Chondrocyte (in vitro differentiated cells): ENCODE data around the gene AAK1. TPM values are rescaled to one million over a fixed set of nuclear protein-coding genes. Genes with fewer than 3 reads are reported as not detected.
A peak's percentile ranks its signal among the peaks of the same experiment; 100 is the strongest.
"Not testable (repeated sequence)": the region's sequence is repeated elsewhere in the genome, so short reads cannot be mapped to it uniquely, and the experiment has no call there.

ENCODE experiments used
- DNase-seq: peaks from one replicate; pipeline ENCODE4 v3.0.0; 2021; ENCODE audit warnings: mixed read lengths, low spot score
- H3K27ac Mint-ChIP-seq: one replicate; pipeline ENCODE4 v1.8.0; 2021; ENCODE audit warnings: mild to moderate bottlenecking, moderate library complexity, mixed read lengths; ENCODE audit not compliant: unreplicated experiment
- H3K27me3 Mint-ChIP-seq: 2 replicates; pipeline ENCODE4 v1.8.0; 2021; ENCODE audit warnings: low read depth, mixed read lengths
- H3K36me3 Mint-ChIP-seq: 2 replicates; pipeline ENCODE4 v1.8.0; 2021; ENCODE audit warnings: low read depth, mixed read lengths
- H3K4me1 Mint-ChIP-seq: 2 replicates; pipeline ENCODE4 v1.8.0; 2021; ENCODE audit warnings: low read depth, mild to moderate bottlenecking, mixed read lengths
- H3K4me3 Mint-ChIP-seq: one replicate; pipeline ENCODE4 v1.8.0; 2021; ENCODE audit warnings: mild to moderate bottlenecking, moderate library complexity, mixed read lengths; ENCODE audit not compliant: unreplicated experiment
- H3K9me3 Mint-ChIP-seq: 2 replicates; pipeline ENCODE4 v1.8.0; 2021; ENCODE audit warnings: low read depth, mixed read lengths
- total RNA-seq: library from RNA; stranded (reverse); gene quantifications from 3 replicates; pipeline ENCODE4 v1.2.1, GENCODE V29; 2021
- TF ChIP-seq, protein P1 (sequence below): fragments of 200-600 bp; sonication (generic); IDR thresholded peaks from 2 replicates; pipeline ENCODE4 v1.5.0; 2021; ENCODE audit warnings: antibody characterized with exemption, mild to moderate bottlenecking, moderate library complexity

The AAK1 gene
- total RNA-seq, 1 donor from 2014 or later, result 97.2 TPM

DNA sequence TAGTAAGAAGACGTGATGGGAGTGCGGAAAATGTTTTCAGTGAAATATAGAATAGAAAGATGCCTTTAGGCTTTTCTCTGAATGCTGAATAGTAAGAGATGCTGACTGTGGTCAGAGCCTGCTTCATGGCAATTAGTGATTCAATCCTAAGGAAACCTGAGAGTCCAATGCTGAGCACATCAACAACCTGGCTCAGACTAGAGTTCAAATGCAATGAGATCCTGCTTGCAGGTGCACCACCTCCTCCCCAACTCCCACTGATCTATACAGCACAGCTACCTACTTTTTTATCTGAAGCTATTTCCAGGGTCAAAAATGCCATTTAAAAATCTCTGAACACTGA lies 65.4 kb downstream of the AAK1 start:
- DNase-seq, result no peak
- peak overlapping the region; percentile 45 for H3K27ac Mint-ChIP-seq
- H3K4me3 Mint-ChIP-seq, result no peak overlapping the region
- no peaks in the 10 kb centered on the region for H3K9me3 Mint-ChIP-seq
- TF ChIP-seq, protein P1, sequence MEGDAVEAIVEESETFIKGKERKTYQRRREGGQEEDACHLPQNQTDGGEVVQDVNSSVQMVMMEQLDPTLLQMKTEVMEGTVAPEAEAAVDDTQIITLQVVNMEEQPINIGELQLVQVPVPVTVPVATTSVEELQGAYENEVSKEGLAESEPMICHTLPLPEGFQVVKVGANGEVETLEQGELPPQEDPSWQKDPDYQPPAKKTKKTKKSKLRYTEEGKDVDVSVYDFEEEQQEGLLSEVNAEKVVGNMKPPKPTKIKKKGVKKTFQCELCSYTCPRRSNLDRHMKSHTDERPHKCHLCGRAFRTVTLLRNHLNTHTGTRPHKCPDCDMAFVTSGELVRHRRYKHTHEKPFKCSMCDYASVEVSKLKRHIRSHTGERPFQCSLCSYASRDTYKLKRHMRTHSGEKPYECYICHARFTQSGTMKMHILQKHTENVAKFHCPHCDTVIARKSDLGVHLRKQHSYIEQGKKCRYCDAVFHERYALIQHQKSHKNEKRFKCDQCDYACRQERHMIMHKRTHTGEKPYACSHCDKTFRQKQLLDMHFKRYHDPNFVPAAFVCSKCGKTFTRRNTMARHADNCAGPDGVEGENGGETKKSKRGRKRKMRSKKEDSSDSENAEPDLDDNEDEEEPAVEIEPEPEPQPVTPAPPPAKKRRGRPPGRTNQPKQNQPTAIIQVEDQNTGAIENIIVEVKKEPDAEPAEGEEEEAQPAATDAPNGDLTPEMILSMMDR, result no peak
- H3K36me3 Mint-ChIP-seq, result no peaks in the 10 kb centered on the region
- no peaks in the 10 kb centered on the region for H3K27me3 Mint-ChIP-seq
- H3K4me1 Mint-ChIP-seq, result peaks cover 69% of the 10 kb centered on the region

DNA sequence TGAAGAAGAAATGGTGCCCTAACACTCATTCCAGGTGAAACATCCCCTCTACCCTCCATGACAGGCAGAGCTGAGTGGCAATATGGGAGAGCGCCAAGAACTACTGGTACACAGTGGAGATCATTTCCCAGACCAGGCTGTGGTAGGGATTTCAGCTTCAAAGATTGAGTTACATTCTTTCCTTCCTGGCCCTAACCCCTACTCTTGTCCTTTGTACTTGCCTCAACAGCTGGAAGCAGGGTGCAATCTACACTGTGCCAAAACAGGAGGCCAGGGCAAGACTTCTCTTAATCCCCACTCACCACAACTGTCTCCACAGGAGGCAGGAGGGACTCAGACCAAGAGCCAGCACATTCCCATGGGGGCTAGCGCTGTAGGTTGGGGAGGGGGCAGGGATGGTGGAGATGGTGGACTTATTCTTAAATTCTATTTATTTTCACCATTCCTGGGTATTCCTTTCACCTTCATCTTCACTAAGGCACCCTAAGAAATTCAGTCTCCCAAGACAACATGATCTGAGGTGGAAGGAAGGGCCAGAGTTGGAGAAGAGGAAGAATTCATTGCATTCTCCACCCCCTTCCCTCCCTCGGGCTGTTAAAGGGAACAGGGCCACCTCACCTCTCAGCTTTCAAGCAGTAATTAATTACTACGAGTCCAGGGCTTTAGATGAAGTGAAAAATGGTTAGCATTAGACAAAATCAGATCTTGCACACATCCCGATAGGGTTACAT lies 65.9 kb downstream of the AAK1 start:
- no peaks in the 10 kb centered on the region for H3K9me3 Mint-ChIP-seq
- TF ChIP-seq, protein P1, result no peak
- DNase-seq, result no peak
- H3K4me3 Mint-ChIP-seq, result no peak overlapping the region
- peak overlapping the region; percentile 42 for H3K27ac Mint-ChIP-seq
- H3K4me1 Mint-ChIP-seq, result peaks cover 69% of the 10 kb centered on the region
- H3K36me3 Mint-ChIP-seq, result no peaks in the 10 kb centered on the region
- no peaks in the 10 kb centered on the region for H3K27me3 Mint-ChIP-seq

DNA sequence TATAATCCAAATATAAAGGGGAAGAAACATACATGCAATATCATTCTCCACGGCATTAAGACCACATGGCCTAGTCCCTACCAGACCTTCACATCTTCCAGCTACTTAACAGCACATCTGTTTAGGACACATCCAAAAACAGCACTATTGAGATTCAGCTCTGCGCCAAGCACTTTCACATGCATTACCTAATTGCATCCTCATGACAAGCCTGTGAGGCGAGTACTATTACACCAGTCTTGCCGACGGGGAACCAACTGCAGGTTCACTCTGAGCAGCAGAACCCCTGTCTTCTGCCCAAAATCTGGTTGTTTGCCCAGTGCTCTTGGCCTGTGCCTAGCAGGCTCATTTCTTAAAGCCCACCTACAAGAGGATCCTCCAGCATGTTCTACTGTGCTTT lies 66.7 kb downstream of the AAK1 start:
- H3K9me3 Mint-ChIP-seq, result no peaks in the 10 kb centered on the region
- no peak for DNase-seq
- peak overlapping the region; percentile 42 for H3K27ac Mint-ChIP-seq
- H3K36me3 Mint-ChIP-seq, result no peaks in the 10 kb centered on the region
- TF ChIP-seq, protein P1, result no peak
- peaks cover 64% of the 10 kb centered on the region for H3K4me1 Mint-ChIP-seq
- H3K27me3 Mint-ChIP-seq, result no peaks in the 10 kb centered on the region
- no peak overlapping the region for H3K4me3 Mint-ChIP-seq

DNA sequence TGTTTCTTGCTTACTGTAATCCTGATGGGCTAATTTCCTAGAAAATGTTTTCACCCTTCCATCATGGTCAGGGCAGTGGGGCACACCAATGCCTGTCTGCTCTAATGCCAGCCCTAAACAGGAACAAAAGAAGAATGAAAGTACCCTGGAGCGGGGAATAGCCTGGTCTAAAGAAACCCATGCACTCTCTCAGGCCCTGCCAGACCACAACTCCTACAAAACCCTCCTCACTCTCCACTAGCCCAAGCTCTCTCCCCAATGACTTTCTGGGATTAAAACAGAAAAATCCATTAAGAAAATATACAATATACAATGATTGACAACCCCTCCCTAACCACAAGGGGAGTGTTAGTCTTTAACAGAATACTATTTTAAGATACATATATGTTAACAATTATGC lies 67.6 kb downstream of the AAK1 start:
- Mint-ChIP-seq H3K36me3 (peaks cover 2% of the 10 kb centered on the region), H3K27me3 (no peaks in the 10 kb centered on the region), H3K4me3 (no peak overlapping the region), H3K27ac (peak overlapping the region; percentile 80), H3K9me3 (no peaks in the 10 kb centered on the region), H3K4me1 (peaks cover 66% of the 10 kb centered on the region)
- TF ChIP-seq, protein P1, result no peak
- no peak for DNase-seq

DNA sequence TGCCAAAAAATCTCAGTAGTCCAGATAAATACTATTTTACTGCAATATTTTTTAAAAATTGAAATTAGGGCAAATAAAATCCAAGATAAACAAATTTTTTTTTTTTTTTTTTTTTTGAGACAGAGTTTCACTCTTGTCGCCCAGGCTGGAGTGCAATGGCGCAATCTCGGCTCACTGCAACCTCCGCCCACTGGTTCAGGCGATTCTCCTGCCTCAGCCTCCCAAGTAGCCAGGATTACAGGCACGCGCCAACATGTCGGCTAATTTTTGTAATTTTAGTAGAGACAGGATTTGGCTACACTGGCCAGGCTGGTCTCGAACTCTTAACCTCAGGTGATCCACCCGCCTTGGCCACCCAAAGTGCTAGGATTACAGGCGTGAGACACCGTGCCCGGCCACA lies 68.2 kb downstream of the AAK1 start:
- not testable (repeated sequence) for H3K9me3 Mint-ChIP-seq, H3K27me3 Mint-ChIP-seq, DNase-seq, H3K4me3 Mint-ChIP-seq, H3K36me3 Mint-ChIP-seq
- Mint-ChIP-seq H3K4me1 (peaks cover 68% of the 10 kb centered on the region), H3K27ac (peak overlapping the region; percentile 80)

DNA sequence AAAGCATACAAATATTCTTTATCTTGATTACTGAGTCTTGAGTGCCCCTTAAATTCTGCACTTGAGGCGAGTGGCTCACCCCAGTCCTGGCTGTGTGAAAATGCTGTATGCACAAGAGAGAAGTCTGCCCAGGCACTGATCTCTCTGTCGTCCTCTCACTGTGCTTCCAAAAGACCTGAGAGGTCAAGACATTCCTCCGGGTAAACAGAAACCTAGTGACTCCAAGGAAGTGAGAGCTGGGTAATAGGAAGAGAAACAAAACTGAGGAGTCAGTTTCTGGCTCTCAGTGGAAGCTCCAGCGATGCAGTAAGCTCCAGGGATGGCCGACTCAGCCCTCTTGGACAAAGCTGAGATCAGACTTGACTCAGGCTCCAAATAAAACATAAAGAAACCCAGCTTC lies 70.9 kb downstream of the AAK1 start:
- no peak for DNase-seq
- peak overlapping the region; percentile 29 for H3K4me3 Mint-ChIP-seq
- TF ChIP-seq, protein P1, result no peak
- H3K36me3 Mint-ChIP-seq, result peaks cover 2% of the 10 kb centered on the region
- no peaks in the 10 kb centered on the region for H3K27me3 Mint-ChIP-seq
- peaks cover 77% of the 10 kb centered on the region for H3K4me1 Mint-ChIP-seq
- peak overlapping the region; percentile 83 for H3K27ac Mint-ChIP-seq
- H3K9me3 Mint-ChIP-seq, result no peaks in the 10 kb centered on the region
